ENCODE data around the gene POLG2. TPM values are rescaled to one million over a fixed set of nuclear protein-coding genes. Genes with fewer than 3 reads are reported as not detected.

The POLG2 gene
- 10.1 and 12.3 TPM in 2 replicates for total RNA-seq

DNA sequence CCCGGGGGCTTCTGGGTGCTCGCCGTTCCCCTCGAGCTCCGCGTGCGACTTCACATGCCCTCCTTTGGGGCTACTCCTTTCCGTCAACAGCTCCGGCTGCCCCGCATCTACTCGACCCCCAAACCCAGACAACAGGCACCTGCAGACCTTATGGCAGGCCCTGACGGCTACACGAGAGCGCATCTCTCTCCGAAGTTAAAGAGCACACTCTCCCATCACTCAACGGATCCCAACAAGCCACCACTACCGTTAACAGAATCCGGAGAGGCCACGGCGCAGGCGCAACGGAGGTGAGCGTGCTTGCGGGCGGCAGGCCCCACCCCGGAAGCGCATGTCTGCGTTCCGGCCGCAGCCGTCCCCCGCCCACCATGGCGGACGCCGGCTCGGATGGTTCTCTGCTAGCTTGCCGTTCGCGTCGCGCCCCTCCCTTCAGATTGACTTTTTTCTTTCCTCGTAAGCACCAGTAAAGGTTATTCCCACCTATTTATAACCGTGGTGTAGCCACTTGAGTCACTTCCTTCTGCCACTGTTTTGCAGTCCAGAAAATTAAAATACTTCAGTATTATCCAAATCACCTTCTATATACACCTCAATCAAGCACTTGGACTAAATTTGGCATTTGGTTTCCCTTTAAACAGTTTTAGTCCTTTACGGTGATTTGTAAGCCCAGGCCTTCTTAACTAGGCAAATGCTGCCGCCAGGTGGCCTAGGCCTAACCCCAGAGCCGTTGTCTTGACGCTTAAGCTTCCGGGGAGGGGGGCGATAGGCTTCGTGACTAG lies at the start of gene POLG2:
Gene POLG2 (minus strand): TSS at position 269 of the 779 bp plus-strand sequence. CDS start 86 bp downstream, at position 183.

DNA sequence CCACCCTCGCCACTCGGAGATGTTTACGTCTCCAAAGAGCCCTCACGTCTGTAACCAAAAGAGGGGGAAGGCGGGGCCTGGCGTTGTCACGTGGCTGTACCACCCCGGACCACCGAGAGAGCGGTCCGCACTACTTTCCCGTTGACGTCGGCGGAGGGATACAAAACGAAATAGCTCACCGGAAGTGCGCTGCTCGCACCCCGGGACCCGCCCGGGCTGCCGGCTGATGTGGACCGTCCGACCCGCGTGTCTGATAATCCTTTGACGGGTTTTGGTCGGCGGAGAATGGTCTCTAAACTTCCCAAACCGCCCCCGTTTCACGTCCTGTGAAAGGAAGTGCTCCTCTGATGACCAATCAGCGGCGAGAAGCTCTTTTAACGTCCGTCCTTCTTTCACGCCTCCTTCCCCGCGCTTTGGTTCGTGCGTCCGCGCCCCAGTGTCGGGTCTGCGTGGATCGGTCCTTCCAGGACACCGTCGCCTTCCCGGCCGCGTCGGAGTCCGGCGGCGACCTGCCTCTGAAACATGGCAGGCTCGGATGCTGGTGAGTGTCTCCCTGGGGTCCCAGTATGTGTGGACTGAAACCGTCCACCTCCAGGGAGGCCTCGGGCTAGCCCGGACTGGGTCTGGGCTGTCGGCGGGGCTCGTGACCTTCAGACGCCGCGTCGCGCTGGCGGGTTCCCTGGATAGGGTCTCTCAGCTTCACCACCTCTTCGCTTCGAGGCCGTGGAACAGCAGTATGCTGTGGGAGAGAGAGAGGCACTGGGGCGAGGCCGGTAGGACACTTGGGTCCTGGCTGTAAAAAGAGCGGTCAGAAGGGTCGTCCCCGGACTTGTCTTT lies 9.9 kb upstream of the POLG2 start, which contains the start of gene CEP95:
Gene CEP95 (plus strand): TSS at position 402 of the 837 bp plus-strand sequence. CDS start 121 bp downstream, at position 523.

DNA sequence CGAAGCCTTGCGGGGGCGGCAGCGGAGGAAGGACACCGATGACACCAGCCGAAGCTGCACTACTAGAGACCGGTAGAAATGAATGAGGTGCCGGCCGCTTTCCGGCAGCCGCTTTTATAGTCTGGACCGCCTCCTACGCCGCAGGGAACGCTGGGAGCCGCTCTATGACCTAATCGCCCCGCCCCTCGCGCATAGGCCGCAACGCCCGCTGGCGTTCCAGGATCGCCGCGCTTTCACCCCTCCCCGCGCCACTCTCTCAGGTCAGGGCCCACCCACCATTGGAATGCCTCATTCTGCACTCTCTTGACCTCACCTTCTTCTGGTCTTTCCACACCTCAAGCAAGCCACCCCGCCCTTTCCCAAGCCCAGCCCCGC lies 9.3 kb upstream of the POLG2 start, which contains the start of gene DDX5:
Gene DDX5 (minus strand): TSS at position 89 of the 375 bp plus-strand sequence. CDS start 170 bp downstream, outside the sequence.

DNA sequence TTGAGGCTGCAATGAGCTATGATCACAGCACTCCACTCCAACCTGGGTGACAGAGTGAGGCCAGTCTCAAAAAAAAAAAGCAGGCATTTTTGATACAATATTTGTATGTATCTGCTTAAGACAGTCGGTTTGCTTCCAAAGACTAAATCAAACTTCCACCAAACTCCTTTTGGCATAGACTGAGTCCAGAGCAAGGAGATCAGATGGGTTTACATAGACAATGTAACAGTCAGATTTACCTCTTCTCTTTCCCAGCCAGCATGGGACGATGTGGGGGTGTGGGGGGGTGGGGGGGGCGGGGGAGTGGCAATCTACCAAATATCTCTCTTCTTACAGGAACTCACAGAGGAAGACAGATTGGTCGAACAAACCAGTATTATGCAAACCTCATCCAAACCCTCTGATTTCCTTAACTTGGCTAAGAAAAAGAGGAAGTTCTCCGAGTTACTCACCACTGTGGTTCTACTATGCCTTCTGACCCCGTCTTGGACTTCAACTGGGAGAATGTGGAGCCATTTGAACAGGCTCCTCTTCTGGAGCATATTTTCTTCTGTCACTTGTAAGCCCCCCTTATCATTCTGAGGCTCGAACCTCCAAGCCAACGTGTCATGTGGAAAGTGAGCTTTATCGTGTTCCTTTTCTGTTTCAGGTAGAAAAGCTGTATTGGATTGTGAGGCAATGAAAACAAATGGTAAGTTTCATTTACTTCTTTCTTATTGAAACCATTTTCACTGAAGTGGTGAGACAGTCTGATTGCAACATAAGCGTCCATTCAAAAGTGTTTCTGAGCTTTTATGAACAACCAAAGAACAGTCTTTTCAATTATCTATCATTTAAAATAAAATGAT lies 48.0 kb downstream of the POLG2 start, which contains the start of gene MILR1:
Gene MILR1 (plus strand): TSS at position 451 of the 848 bp plus-strand sequence. CDS start 54 bp downstream, at position 505.

Other genes with a start within 250 kb of the POLG2 start
- 28.4 and 50.0 TPM in 2 replicates for gene TEX2, start 233.8 kb downstream of the POLG2 start, total RNA-seq
- gene PECAM1, start 106.2 kb downstream of the POLG2 start, total RNA-seq, result under 0.01 and 0.28 TPM in 2 replicates
- gene MILR1, start 47.9 kb downstream of the POLG2 start, total RNA-seq, result 0.14 and 0.68 TPM in 2 replicates
- 321 and 704 TPM in 2 replicates for gene DDX5, start 9.2 kb upstream of the POLG2 start, total RNA-seq
- gene CEP95, start 9.9 kb upstream of the POLG2 start, total RNA-seq, result 31.8 and 35.2 TPM in 2 replicates
- gene SMURF2, start 165.3 kb upstream of the POLG2 start, total RNA-seq, result 67.0 and 76.9 TPM in 2 replicates

All from nasal cavity respiratory epithelium epithelial cell of viscerocranial mucosa (primary cell).